Omental fat pad (tissue), 4 donors: ENCODE measurements around the gene AFAP1. TPM values are rescaled to one million over a fixed set of nuclear protein-coding genes. Genes with fewer than 3 reads are reported as not detected.

Source experiments
- ATAC-seq: fragments of 150-250 bp; one replicate; pipeline ENCODE4 v1.9.1; 2016; ENCODE audit warnings: mild to moderate bottlenecking, moderate library complexity; ENCODE audit not compliant: low FRiP score
- DNase-seq: peaks from one replicate; pipeline ENCODE4 v3.0.0-alpha.2; 2019; ENCODE audit warnings: low spot score
- CTCF ChIP-seq, 3 donors: fragments of 450-650 bp; IDR thresholded peaks; one replicate each; pipeline ENCODE4 v1.5.1; 2016 to 2017; ENCODE audit warnings: antibody characterized with exemption in 3 of 3, mild to moderate bottlenecking in 3 of 3, moderate library complexity in 2 of 3
- total RNA-seq, 4 donors: library from RNA; depleted of rRNA; stranded (reverse); fragments of >200 nt; gene quantifications; one replicate each; pipeline ENCODE4 v1.1.0, GENCODE V29; 2016

AFAP1 gene
- total RNA-seq, 4 donors from 2014 or later, result 24.6 to 35.5 (median 26.9) TPM

GRCh38 chr4:7713757-7714156 is 225.9 kb downstream of the AFAP1 start:
- ATAC-seq (no peak), DNase-seq (no peak)
- no peak for TF ChIP-seq CTCF (IDR thresholded peaks at IDR 0.05)

DNA sequence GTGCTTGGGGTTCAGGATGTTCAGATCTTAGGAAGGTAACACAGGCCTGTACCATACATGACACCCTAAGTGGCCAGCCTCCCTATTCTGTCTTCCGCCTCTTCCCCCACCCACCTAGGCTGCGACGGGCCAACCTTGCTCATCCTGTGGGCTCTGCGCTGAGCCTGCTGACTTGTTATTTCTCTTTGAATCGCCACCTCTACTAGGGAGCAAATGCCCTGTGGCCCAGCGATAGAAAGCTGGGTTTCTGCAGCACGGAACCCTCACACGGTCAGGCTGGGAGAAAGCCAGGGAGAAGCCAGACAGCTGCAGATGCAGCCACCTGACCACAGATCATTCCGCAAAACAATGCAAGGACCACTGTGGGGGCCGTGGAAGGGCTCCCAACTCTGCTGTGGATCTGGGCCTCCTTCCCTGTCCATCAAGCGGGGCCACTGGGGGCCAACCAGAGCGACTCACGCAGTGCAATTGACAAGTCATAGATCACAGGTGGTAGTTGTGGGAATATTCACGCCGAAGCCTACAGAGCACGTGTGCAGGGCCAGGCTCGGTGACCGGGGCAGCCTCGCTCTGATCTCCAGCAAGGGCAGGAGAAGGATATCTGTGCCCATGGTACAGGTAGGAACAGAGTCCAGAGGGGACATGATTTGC is 227.5 kb downstream of the AFAP1 start:
- DNase-seq (no peak), ATAC-seq (no peak)
- no peak for TF ChIP-seq CTCF (IDR thresholded peaks at IDR 0.05)

- TF ChIP-seq CTCF (IDR thresholded peaks at IDR 0.05), result no peak
- DNase-seq, result no peak
- ATAC-seq, result no peak
Observed at GRCh38 chr4:7711307-7711963, 228.2 kb downstream of the AFAP1 start.

DNA sequence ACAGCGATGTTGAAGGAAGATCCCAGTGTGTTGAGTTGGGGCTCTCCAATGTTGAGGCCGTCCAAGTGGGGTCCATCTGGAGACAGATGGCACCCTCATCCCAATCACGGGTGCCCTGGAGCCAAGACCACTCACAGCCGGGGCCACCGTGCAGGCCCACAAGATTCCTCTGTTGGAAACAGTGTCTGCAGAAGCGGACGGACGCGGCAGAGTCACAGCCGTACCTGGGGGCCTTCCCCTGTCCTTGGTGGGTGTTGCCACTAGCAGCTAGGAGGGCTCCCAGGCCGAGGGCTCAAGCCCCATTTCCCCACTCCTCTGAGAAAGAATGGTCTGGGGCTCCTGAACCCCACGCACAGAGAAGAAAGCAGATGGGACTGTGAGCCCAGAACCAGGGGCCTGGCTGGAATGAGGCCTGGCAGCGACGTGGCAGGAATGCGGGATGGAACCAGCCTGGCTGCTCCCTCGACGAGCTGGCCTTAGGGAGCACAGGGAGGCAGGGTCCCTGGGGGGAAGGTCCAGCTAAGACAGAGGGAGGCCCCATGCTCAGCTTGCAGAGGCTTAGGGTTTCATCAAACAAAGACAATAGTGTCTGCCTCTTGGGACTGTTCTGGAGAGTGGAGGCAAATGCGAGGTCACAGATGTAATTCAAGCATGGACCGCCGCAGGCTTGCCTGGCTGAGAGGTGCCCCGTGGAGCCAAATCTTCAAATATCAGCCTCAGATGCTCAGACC is 228.9 kb downstream of the AFAP1 start:
- DNase-seq (no peak), ATAC-seq (no peak)
- TF ChIP-seq CTCF (IDR thresholded peaks at IDR 0.05), result no peak

DNA sequence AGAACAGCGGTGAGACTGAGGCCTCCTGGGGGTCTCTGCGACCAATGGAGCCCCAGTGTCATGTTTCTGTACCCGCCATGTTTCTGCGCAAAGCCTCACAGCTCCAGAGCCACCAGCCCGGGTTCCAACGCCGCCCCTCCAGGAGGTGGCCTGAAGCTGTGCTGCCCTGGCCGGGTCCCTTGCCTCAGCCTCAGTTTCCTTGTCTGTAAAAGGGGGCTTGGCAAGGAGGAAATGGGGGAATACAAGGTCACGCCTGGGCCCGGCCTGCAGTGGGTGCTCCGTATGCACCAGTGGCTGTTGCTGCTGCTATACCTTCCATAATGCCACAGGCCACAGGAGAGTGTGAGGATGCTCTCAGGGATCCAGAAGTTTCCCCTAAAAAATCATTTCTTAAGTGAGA is 229.5 kb downstream of the AFAP1 start:
- TF ChIP-seq CTCF (IDR thresholded peaks at IDR 0.05), result no peak
- ATAC-seq, result no peak
- DNase-seq, result no peak

DNA sequence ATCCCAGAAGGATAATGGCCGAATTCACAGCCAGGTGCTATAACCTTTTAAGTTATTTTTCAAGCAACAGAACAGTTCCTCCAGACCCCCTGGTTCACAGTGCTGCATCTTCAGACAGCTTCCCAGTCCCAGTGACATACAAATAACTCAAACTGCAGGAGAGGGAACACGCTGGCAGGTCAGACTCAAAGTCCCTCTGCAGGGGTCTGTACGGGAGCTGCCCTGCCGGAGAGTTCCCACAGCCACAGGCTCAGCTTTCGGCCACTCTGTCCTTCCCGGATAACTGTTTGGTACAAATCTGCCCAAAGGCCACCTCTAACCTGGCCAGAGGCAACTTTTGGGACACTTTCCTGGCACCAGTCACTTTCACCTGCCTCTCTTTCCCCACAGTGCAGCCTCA is 230.2 kb downstream of the AFAP1 start:
- ATAC-seq, result no peak
- DNase-seq, result no peak
- no peak for TF ChIP-seq CTCF (IDR thresholded peaks at IDR 0.05)
